Body of pancreas (tissue), 4 donors: Measurements from ENCODE around the gene P3H2. TPM values are rescaled to one million over a fixed set of nuclear protein-coding genes. Genes with fewer than 3 reads are reported as not detected.

Experiments used
- ATAC-seq: fragments of 150-250 bp; one replicate; pipeline ENCODE4 v1.9.1; 2016
- DNase-seq, 4 donors: peaks; one replicate each; pipeline ENCODE4 v3.0.0-alpha.2; 2019
- H3K27ac ChIP-seq, 4 donors: fragments of 200-600 bp; sonication (generic); 1 replicate in 3 of 4; 2 replicates in 1 of 4; pipeline versions ENCODE4 v1.5.1 to v1.6.1; 2016 to 2019; ENCODE audit warnings: mild to moderate bottlenecking in 1 of 4, mixed read lengths in 1 of 4, moderate library complexity in 1 of 4
- H3K27me3 ChIP-seq, 2 donors: fragments of 200-600 bp; sonication (generic); one replicate each; pipeline ENCODE4 v1.6.0; 2016; ENCODE audit warnings: mild to moderate bottlenecking in 1 of 2
- H3K36me3 ChIP-seq, 2 donors: fragments of 200-600 bp; sonication (generic); replicated peaks in 1 of 2; 2 replicates each; pipeline ENCODE4 v1.5.1; 2016; ENCODE audit warnings: low read depth in 2 of 2; ENCODE audit not compliant: insufficient read depth in 1 of 2
- H3K4me1 ChIP-seq: fragments of 200-600 bp; sonication (generic); one replicate; pipeline ENCODE4 v1.6.0; 2016
- H3K4me3 ChIP-seq, 2 donors: fragments of 200-600 bp; sonication (generic); 1 replicate in 1 of 2; 2 replicates in 1 of 2; pipeline ENCODE4 v1.5.1; 2016 to 2019
- H3K9me3 ChIP-seq, 3 donors: fragments of 200-600 bp; sonication (generic); 1 replicate in 2 of 3; 2 replicates in 1 of 3; pipeline ENCODE4 v1.5.1; 2016
- CTCF ChIP-seq, 7 experiments: fragments of 450-650 bp in 4 of 7; fragments of 200-600 bp in 3 of 7; sonication (generic) in 3 of 7; IDR thresholded peaks; one replicate each; pipeline ENCODE4 v1.5.1; 2016 to 2019; ENCODE audit warnings: antibody characterized with exemption in 7 of 7
- POLR2A ChIP-seq, 3 donors: fragments of 450-650 bp; IDR thresholded peaks; one replicate each; pipeline ENCODE4 v1.6.1; 2016; ENCODE audit warnings: antibody characterized with exemption in 3 of 3, mild to moderate bottlenecking in 2 of 3
- WGBS, 2 donors: methylation state at CpG; one replicate each; pipeline ENCODE4 v1.1.5; 2017; 5-methylcytosine and 5-hydroxymethylcytosine counted together
- intact Hi-C: fragments of 100-400 bp; cut with DNase I; formaldehyde crosslinking; loops from one replicate; pipeline ENCODE4 v1.15.1; 2023
- total RNA-seq, 2 donors: library from RNA; depleted of rRNA; stranded (reverse); fragments of >200 nt; gene quantifications; one replicate each; pipeline ENCODE4 v1.1.0, GENCODE V29; 2016

P3H2 gene
- total RNA-seq, 2 donors from 2014 or later, result 3.0 to 35.5 TPM

GRCh38 chr3:190038050-190038933 is 82.4 kb downstream of the P3H2 start:
- no peak overlapping the region for H3K27ac ChIP-seq
- WGBS, 2 donors, result 61 to 76% methylated on average over 6 of the region's 6 CpGs
- no peaks in the 10 kb centered on the region for H3K36me3 ChIP-seq
- DNase-seq (peak in 1 of 4 donors; percentile 4), ATAC-seq (no peak)
- no peak for TF ChIP-seq POLR2A (IDR thresholded peaks at IDR 0.05)
- TF ChIP-seq CTCF (IDR thresholded peaks at IDR 0.05), result no peak
- H3K4me3 ChIP-seq, result no peak overlapping the region
- H3K4me1 ChIP-seq, result no peaks in the 10 kb centered on the region
- H3K27me3 ChIP-seq, result no peaks in the 10 kb centered on the region
- H3K9me3 ChIP-seq, result no peaks in the 10 kb centered on the region
- intact Hi-C loops, result no loop called here

- Histone ChIP-seq H3K36me3 (no peaks in the 10 kb centered on the region), H3K4me1 (no peaks in the 10 kb centered on the region), H3K27me3 (no peaks in the 10 kb centered on the region), H3K27ac (no peak overlapping the region), H3K9me3 (no peaks in the 10 kb centered on the region), H3K4me3 (no peak overlapping the region)
- no peak for DNase-seq
- TF ChIP-seq CTCF (IDR thresholded peaks at IDR 0.05) (no peak), POLR2A (IDR thresholded peaks at IDR 0.05) (no peak)
- 64 to 66% methylated on average over 2 of the region's 2 CpGs for WGBS, 2 donors
- intact Hi-C loops, result no loop called here
- no peak for ATAC-seq
These were observed 84.1 kb downstream of the P3H2 start for GRCh38 chr3:190036631-190037030.

GRCh38 chr3:190034446-190034845 is 86.3 kb downstream of the P3H2 start:
- Histone ChIP-seq H3K4me1 (no peaks in the 10 kb centered on the region), H3K9me3 (no peaks in the 10 kb centered on the region), H3K4me3 (no peak overlapping the region), H3K27ac (no peak overlapping the region), H3K36me3 (no peaks in the 10 kb centered on the region), H3K27me3 (no peaks in the 10 kb centered on the region)
- intact Hi-C loops, result no loop called here
- ATAC-seq (no peak), DNase-seq (no peak)
- TF ChIP-seq CTCF (IDR thresholded peaks at IDR 0.05) (no peak), POLR2A (IDR thresholded peaks at IDR 0.05) (no peak)
- WGBS, 2 donors, result 70 to 79% methylated on average over 3 of the region's 3 CpGs

- no peaks in the 10 kb centered on the region for H3K36me3 ChIP-seq
- TF ChIP-seq POLR2A (IDR thresholded peaks at IDR 0.05), result no peak
- TF ChIP-seq CTCF (IDR thresholded peaks at IDR 0.05), result no peak
- H3K27me3 ChIP-seq, result no peaks in the 10 kb centered on the region
- no peak overlapping the region for H3K4me3 ChIP-seq
- no peaks in the 10 kb centered on the region for H3K4me1 ChIP-seq
- no peak for DNase-seq
- intact Hi-C loops, result no loop called here
- H3K9me3 ChIP-seq, result no peaks in the 10 kb centered on the region
- H3K27ac ChIP-seq, result no peak overlapping the region
- no peak for ATAC-seq
- 82 to 83% methylated on average over 11 of the region's 11 CpGs for WGBS, 2 donors
These were observed 87.8 kb downstream of the P3H2 start for GRCh38 chr3:190032923-190033322.
